Endothelial cell of umbilical vein (primary cell): ENCODE data around the gene SPEN. TPM values are rescaled to one million over a fixed set of nuclear protein-coding genes. Genes with fewer than 3 reads are reported as not detected.

Source experiments
- BruUV-seq: library from RNA; stranded (reverse); fragments of 400-500 nt; replicated peaks from 2 replicates; lab custom pipeline; 2021; lab: Mats Ljungman, UMichigan
- CTCF ChIA-PET: fragments of 300-600, 350-600 bp; sonication (Branson Sonifier 250); formaldehyde crosslinking; loops from one replicate; lab custom pipeline; 2021; ENCODE audit warnings: antibody characterized with exemption, inconsistent platforms; lab: Charles Lee
- POLR2A ChIA-PET: fragments of 300-600, 350-600 bp; sonication (Branson Sonifier 250); formaldehyde crosslinking; loops from one replicate; lab custom pipeline; 2021; ENCODE audit warnings: antibody characterized with exemption, inconsistent platforms; lab: Charles Lee
- DNase-seq: peaks from one replicate; pipeline ENCODE4 v3.0.0-alpha.2; 2011; ENCODE audit warnings: low read depth, low spot score
- FAIRE-seq: peaks from 2 replicates; lab custom pipeline; 2011; peaks lifted over from hg19 to GRCh38; lab: Jason Lieb, UNC
- H2AFZ ChIP-seq: 2 replicates; pipeline ENCODE4 v1.6.0; 2012; ENCODE audit warnings: low read depth, low read length, control low read depth, inconsistent platforms
- H3K27ac ChIP-seq: 2 replicates; pipeline ENCODE4 v1.5.1; 2011; ENCODE audit warnings: low read depth, mild to moderate bottlenecking, control low read depth, low read length, moderate library complexity; ENCODE audit not compliant: insufficient read depth
- H3K27me3 ChIP-seq, 2 experiments: 2 replicates each; pipeline versions ENCODE4 v1.6.0 to v1.6.1; 2011; ENCODE audit warnings: low read length in 2 of 2, mixed read lengths in 1 of 2; ENCODE audit not compliant: control insufficient read depth in 2 of 2, insufficient read depth in 2 of 2
- H3K36me3 ChIP-seq, 2 experiments: 2 replicates in 1 of 2; 3 replicates in 1 of 2; pipeline ENCODE4 v1.5.1; 2011; ENCODE audit warnings: low read length in 2 of 2, mild to moderate bottlenecking in 1 of 2, moderate library complexity in 1 of 2; ENCODE audit not compliant: control insufficient read depth in 2 of 2, insufficient read depth in 2 of 2; ENCODE audit errors: extremely low read depth in 1 of 2
- H3K4me1 ChIP-seq: 3 replicates; pipeline ENCODE4 v1.5.1; 2011; ENCODE audit warnings: mild to moderate bottlenecking, low read length; ENCODE audit not compliant: control insufficient read depth, insufficient read depth; ENCODE audit errors: extremely low read depth
- H3K4me2 ChIP-seq: 2 replicates; pipeline ENCODE4 v1.6.1; 2011; ENCODE audit warnings: low read length, control low read depth, mixed read lengths; ENCODE audit not compliant: insufficient read depth
- H3K4me3 ChIP-seq, 3 experiments: fragments of 200-600 bp in 1 of 3; sonication (generic), shearing (Covaris generic) in 1 of 3; replicated peaks in 1 of 3; 2 replicates each; pipeline ENCODE4 v1.5.1; 2011 to 2016; ENCODE audit warnings: control low read depth in 3 of 3, low read length in 3 of 3, mild to moderate bottlenecking in 2 of 3, inconsistent platforms in 1 of 3, low read depth in 1 of 3, moderate library complexity in 1 of 3; ENCODE audit not compliant: insufficient read depth in 1 of 3
- H3K79me2 ChIP-seq: 2 replicates; pipeline ENCODE4 v1.6.0; 2012; ENCODE audit warnings: low read length, inconsistent platforms; ENCODE audit not compliant: control insufficient read depth, insufficient read depth
- H3K9ac ChIP-seq: replicated peaks from 2 replicates; pipeline ENCODE3; 2011; ENCODE audit warnings: low read length, control low read depth; ENCODE audit not compliant: insufficient read depth; ENCODE audit errors: extremely low read depth
- H3K9me1 ChIP-seq: replicated peaks from 3 replicates; pipeline ENCODE4 v1.6.0; 2011; ENCODE audit warnings: mild to moderate bottlenecking, low read length; ENCODE audit not compliant: control insufficient read depth, insufficient read depth; ENCODE audit errors: extremely low read depth
- H3K9me3 ChIP-seq: replicated peaks from 2 replicates; pipeline ENCODE4 v1.5.1; 2012; ENCODE audit warnings: low read length, inconsistent platforms; ENCODE audit not compliant: control insufficient read depth, insufficient read depth
- H4K20me1 ChIP-seq: replicated peaks from 2 replicates; pipeline ENCODE3; 2011; ENCODE audit warnings: mild to moderate bottlenecking, low read length; ENCODE audit not compliant: control insufficient read depth, insufficient read depth; ENCODE audit errors: extremely low read depth
- EZH2 ChIP-seq: IDR thresholded peaks from 2 replicates; pipeline ENCODE4 v1.6.1; 2012; ENCODE audit warnings: borderline replicate concordance, low read depth, mild to moderate bottlenecking, moderate library complexity, low read length, inconsistent platforms; ENCODE audit not compliant: severe bottlenecking
- FOS ChIP-seq: IDR thresholded peaks from 2 replicates; pipeline ENCODE4 v1.6.1; 2011; ENCODE audit warnings: mild to moderate bottlenecking, low read length, moderate library complexity, borderline replicate concordance; ENCODE audit not compliant: insufficient read depth
- GATA2 ChIP-seq: IDR thresholded peaks from 2 replicates; pipeline ENCODE4 v1.7.0; 2011; ENCODE audit warnings: low read depth, mild to moderate bottlenecking, moderate library complexity, mixed read lengths, low read length; ENCODE audit not compliant: insufficient read length, insufficient read depth
- JUN ChIP-seq: IDR thresholded peaks from 2 replicates; pipeline ENCODE4 v1.6.1; 2011; ENCODE audit warnings: borderline replicate concordance, low read depth; ENCODE audit not compliant: insufficient read length, insufficient read depth
- MYC ChIP-seq: IDR thresholded peaks from one replicate; pipeline ENCODE4 v1.6.1; 2011; ENCODE audit warnings: mild to moderate bottlenecking, low read depth, low read length
- POLR2A ChIP-seq: IDR thresholded peaks from 2 replicates; pipeline ENCODE4 v1.6.1; 2012; ENCODE audit warnings: low read depth, mild to moderate bottlenecking, control low read depth, low read length
- POLR2AphosphoS5 ChIP-seq: IDR thresholded peaks from 2 replicates; pipeline ENCODE4 v1.6.1; 2012; ENCODE audit warnings: low read depth, mild to moderate bottlenecking, control low read depth, low read length, moderate library complexity; ENCODE audit not compliant: insufficient read depth
- dilution Hi-C: fragments of 300-500 bp; cut with MboI; formaldehyde crosslinking; loops from one replicate; pipeline ENCODE4 v1.15.0; 2019; ENCODE audit warnings: low sequenced_read_pairs; ENCODE audit not compliant: extremely low pct_ligation_motif_present
- intact Hi-C: fragments of 100-400 bp; cut with micrococcal nuclease; formaldehyde crosslinking; loops from one replicate; pipeline ENCODE4 v1.10.0; 2022
- polyA plus RNA-seq, 4 experiments: library from polyadenylated mRNA; depleted of rRNA in 3 of 4; stranded (reverse) in 3 of 4; unstranded in 1 of 4; fragments of >200 nt; gene quantifications; 2 replicates each; pipeline versions ENCODE4 v1.2.1 to v1.2.3, GENCODE V29; 2011 to 2012; ENCODE audit warnings: missing spikeins in 1 of 4
- total RNA-seq: library from RNA; stranded (reverse); gene quantifications from 2 replicates; pipeline ENCODE4 v1.2.3, GENCODE V29; 2021
- TF ChIP-seq, protein P1 (sequence below): IDR thresholded peaks from 2 replicates; pipeline ENCODE4 v1.6.1; 2011; ENCODE audit not compliant: insufficient read depth, insufficient read length
- TF ChIP-seq, protein P2 (sequence below), 2 donors: IDR thresholded peaks; 1 replicate in 1 of 2; 2 replicates in 1 of 2; pipeline ENCODE4 v1.5.1; 2011; ENCODE audit warnings: low read length in 2 of 2, mild to moderate bottlenecking in 2 of 2, moderate library complexity in 2 of 2, control low read depth in 1 of 2, inconsistent platforms in 1 of 2, low read depth in 1 of 2; ENCODE audit not compliant: insufficient read depth in 1 of 2; ENCODE audit errors: extremely low read depth in 1 of 2

SPEN gene
- total and polyA plus RNA-seq, 2 donors (not counting 3 experiments of a cell fraction or from before 2014, with no cell fraction given): 9.3 to 44.4 TPM

- Histone ChIP-seq H3K4me3 (no peak overlapping the region), H3K4me1 (peaks cover 68% of the 10 kb centered on the region), H3K9ac (no peak overlapping the region), H4K20me1 (no peaks in the 10 kb centered on the region), H3K9me1 (no peaks in the 10 kb centered on the region), H3K9me3 (no peaks in the 10 kb centered on the region), H3K79me2 (peaks cover 60% of the 10 kb centered on the region), H3K27me3 (no peaks in the 10 kb centered on the region), H2AFZ (no peak overlapping the region), H3K36me3 (no peaks in the 10 kb centered on the region), H3K27ac (no peak overlapping the region), H3K4me2 (no peak overlapping the region)
- ChIA-PET CTCF (interaction anchor here (1.0 to 1.6 kb wide), 3 partner anchors 18 to 164 kb away, joined by 3 to 9 read pairs (median 6); no protein-coding TSS in a partner anchor), POLR2A (interaction anchor here (0.6 kb wide), 1 partner anchor 850 kb away, joined by 4 read pairs; no protein-coding TSS in a partner anchor)
- no TSS peak for BruUV-seq
- dilution Hi-C loops (no loop called here), intact Hi-C loops (no loop called here)
- no peak for FAIRE-seq
- no peak for DNase-seq
- TF ChIP-seq, protein P1, sequence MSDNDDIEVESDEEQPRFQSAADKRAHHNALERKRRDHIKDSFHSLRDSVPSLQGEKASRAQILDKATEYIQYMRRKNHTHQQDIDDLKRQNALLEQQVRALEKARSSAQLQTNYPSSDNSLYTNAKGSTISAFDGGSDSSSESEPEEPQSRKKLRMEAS: no peak
- no peak for TF ChIP-seq EZH2
- no peak for TF ChIP-seq FOS
- TF ChIP-seq GATA2: no peak
- no peak for TF ChIP-seq POLR2A
- no peak for TF ChIP-seq POLR2AphosphoS5
- TF ChIP-seq, protein P2, sequence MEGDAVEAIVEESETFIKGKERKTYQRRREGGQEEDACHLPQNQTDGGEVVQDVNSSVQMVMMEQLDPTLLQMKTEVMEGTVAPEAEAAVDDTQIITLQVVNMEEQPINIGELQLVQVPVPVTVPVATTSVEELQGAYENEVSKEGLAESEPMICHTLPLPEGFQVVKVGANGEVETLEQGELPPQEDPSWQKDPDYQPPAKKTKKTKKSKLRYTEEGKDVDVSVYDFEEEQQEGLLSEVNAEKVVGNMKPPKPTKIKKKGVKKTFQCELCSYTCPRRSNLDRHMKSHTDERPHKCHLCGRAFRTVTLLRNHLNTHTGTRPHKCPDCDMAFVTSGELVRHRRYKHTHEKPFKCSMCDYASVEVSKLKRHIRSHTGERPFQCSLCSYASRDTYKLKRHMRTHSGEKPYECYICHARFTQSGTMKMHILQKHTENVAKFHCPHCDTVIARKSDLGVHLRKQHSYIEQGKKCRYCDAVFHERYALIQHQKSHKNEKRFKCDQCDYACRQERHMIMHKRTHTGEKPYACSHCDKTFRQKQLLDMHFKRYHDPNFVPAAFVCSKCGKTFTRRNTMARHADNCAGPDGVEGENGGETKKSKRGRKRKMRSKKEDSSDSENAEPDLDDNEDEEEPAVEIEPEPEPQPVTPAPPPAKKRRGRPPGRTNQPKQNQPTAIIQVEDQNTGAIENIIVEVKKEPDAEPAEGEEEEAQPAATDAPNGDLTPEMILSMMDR (IDR thresholded peaks at IDR 0.05; ENCODE audit: extremely low read depth in 1 of 2, insufficient read depth in 1 of 2, low read depth in 1 of 2, low read length in 2 of 2): no peak
- TF ChIP-seq MYC: no peak
- no peak for TF ChIP-seq JUN
Measured at GRCh38 chr1:15955552-15955951, 108.0 kb downstream of the SPEN start.
